ENCODE data around the gene SAP25. TPM values are rescaled to one million over a fixed set of nuclear protein-coding genes. Genes with fewer than 3 reads are reported as not detected.

The SAP25 gene
- total and polyA plus RNA-seq, 2 of the 4 experiments (the other 2 are of a cell fraction), result 1.8 TPM; not detected in 1

GRCh38 chr7:100572949-100573675 is 588 bp downstream of the SAP25 start:
- H2BK5ac ChIP-seq (ENCODE audit: low read depth, low read length, poor library complexity, severe bottlenecking), result no peak overlapping the region
- H3K18ac ChIP-seq (ENCODE audit: low read depth, low read length), result no peak overlapping the region
- H3K36me3 ChIP-seq (ENCODE audit: control insufficient read depth, insufficient read depth, low read length), result peaks cover 35% of the 10 kb centered on the region
- H4K20me1 ChIP-seq (ENCODE audit: insufficient read depth, low read length), result no peaks in the 10 kb centered on the region
- no peak overlapping the region for H4K8ac ChIP-seq (ENCODE audit: low read depth in 2 of 2, low read length in 2 of 2)
- WGBS, 2 experiments (ENCODE audit: extremely low coverage in 2 of 2, insufficient read length in 1 of 2), result 86% methylated on average over 4 of the region's 30 CpGs; no CpG with 5 or more reads in 1 of the 2 experiments
- H4K5ac ChIP-seq (ENCODE audit: low read depth, low read length), result no peak overlapping the region
- H4K91ac ChIP-seq (ENCODE audit: insufficient read depth, low read depth, low read length), result no peak overlapping the region
- H3K27me3 ChIP-seq (ENCODE audit: control insufficient read depth, insufficient read depth, low read length), result peaks cover 3% of the 10 kb centered on the region; the same call in 1 of the 2 replicates
- no peak overlapping the region for H3K9ac ChIP-seq (ENCODE audit: low read depth, low read length)
- ChIA-PET POLR2A (ENCODE audit: unreplicated experiment) (no interaction called here), CTCF (no interaction called here)
- H2AK9ac ChIP-seq (replicated peaks; ENCODE audit: low read depth, low read length, poor library complexity), result no peak overlapping the region
- no peak overlapping the region for H2AK5ac ChIP-seq (ENCODE audit: low read depth, low read length)
- H3K27ac ChIP-seq (ENCODE audit: insufficient read depth, low read length), result no peak overlapping the region
- BruUV-seq (replicated peaks), result no TSS peak
- H3K4me2 ChIP-seq (ENCODE audit: low read depth, low read length), result no peak overlapping the region
- H3K14ac ChIP-seq (replicated peaks; ENCODE audit: low read depth, low read length), result no peak overlapping the region
- no peak overlapping the region for H2BK20ac ChIP-seq (ENCODE audit: low read depth, low read length)
- H3K56ac ChIP-seq (ENCODE audit: extremely low read depth, insufficient read depth, low read length), result no peak overlapping the region
- H3K4ac ChIP-seq (ENCODE audit: low read depth, low read length), result no peak overlapping the region
- peaks cover 0 to 3% of the 10 kb centered on the region in 2 experiments; a peak in 1 of 4 replicates for H3K79me1 ChIP-seq (ENCODE audit: low read depth in 1 of 2, low read length in 2 of 2)
- H3K9me3 ChIP-seq (ENCODE audit: control insufficient read depth, insufficient read depth, low read length), result no peaks in the 10 kb centered on the region
- H2BK120ac ChIP-seq (ENCODE audit: low read depth, low read length), result no peak overlapping the region
- ATAC-seq (ENCODE audit: low read depth) (no peak), DNase-seq (no peak)
- no peak overlapping the region for H2BK15ac ChIP-seq (ENCODE audit: low read depth, low read length)
- peaks cover 2% of the 10 kb centered on the region; the same call in 1 of the 2 replicates for H3K4me1 ChIP-seq (ENCODE audit: control insufficient read depth, insufficient read depth, low read length)
- no peak overlapping the region for H2AFZ ChIP-seq (replicated peaks; ENCODE audit: low read length, poor library complexity)
- intact Hi-C loops (cut with micrococcal nuclease), result no loop called here
- dilution Hi-C loops (cut with HindIII; ENCODE audit: low sequenced_read_pairs, unreplicated experiment), result no loop called here
- H3K9me1 ChIP-seq (ENCODE audit: insufficient read depth, low read length), result peaks cover 4% of the 10 kb centered on the region; the same call in 1 of the 2 replicates
- H3K4me3 ChIP-seq (ENCODE audit: insufficient read depth, low read depth, low read length), result no peak overlapping the region
- in situ Hi-C loops (cut with MboI; ENCODE audit: low sequenced_read_pairs), result no loop called here
- H3K23ac ChIP-seq (ENCODE audit: low read depth, low read length), result no peak overlapping the region
- TF ChIP-seq MAFK (IDR thresholded peaks at IDR 0.05; ENCODE audit: low read depth, low read length) (no peak), RCOR1 (IDR thresholded peaks at IDR 0.05; ENCODE audit: insufficient replicate concordance, low read length) (no peak), CTCF (conservative IDR thresholded peaks at IDR 0.05; ENCODE audit: low read depth, low read length) (no peak), MXI1 (IDR thresholded peaks at IDR 0.05; ENCODE audit: borderline replicate concordance, low read depth, low read length) (no peak), CHD1 (IDR thresholded peaks at IDR 0.05; ENCODE audit: low read depth, low read length) (no peak), RAD21 (IDR thresholded peaks at IDR 0.05; ENCODE audit: low read length) (no peak), FOS (IDR thresholded peaks at IDR 0.05; ENCODE audit: low read depth, low read length) (no peak), BHLHE40 (IDR thresholded peaks at IDR 0.05; ENCODE audit: low read depth, low read length) (no peak), RFX5 (IDR thresholded peaks at IDR 0.05; ENCODE audit: low read depth, low read length) (no peak), ELK1 (IDR thresholded peaks at IDR 0.05; ENCODE audit: borderline replicate concordance, low read depth, low read length) (no peak), MAZ (IDR thresholded peaks at IDR 0.05; ENCODE audit: borderline replicate concordance, low read depth, low read length) (no peak), POLR2A (IDR thresholded peaks at IDR 0.05; ENCODE audit: low read depth, low read length) (no peak), NFE2L2 (IDR thresholded peaks at IDR 0.05; ENCODE audit: low read depth, low read length) (no peak), CEBPB (IDR thresholded peaks at IDR 0.05; ENCODE audit: low read depth, low read length) (no peak), SMC3 (IDR thresholded peaks at IDR 0.05; ENCODE audit: low read depth, low read length) (no peak), USF2 (IDR thresholded peaks at IDR 0.05; ENCODE audit: low read depth, low read length) (no peak)
